IMR-90 (cell line): Measurements from ENCODE around the gene ZBTB32. TPM values are rescaled to one million over a fixed set of nuclear protein-coding genes. Genes with fewer than 3 reads are reported as not detected.
A peak's percentile ranks its signal among the peaks of the same experiment; 100 is the strongest.

Experiments used
- ATAC-seq: fragments of 200-7000 bp; cut with Tn5 transposase; 2 replicates; pipeline ENCODE4 v1.9.1; 2020; ENCODE audit warnings: low read depth, mild to moderate bottlenecking, moderate library complexity
- BruUV-seq: library from RNA; stranded (reverse); fragments of 400-500 nt; replicated peaks from 2 replicates; lab custom pipeline; 2021; lab: Mats Ljungman, UMichigan
- CTCF ChIA-PET: fragments of 300-600 bp; formaldehyde crosslinking; extraction: SDS; loops from one replicate; lab custom pipeline; 2021; ENCODE audit warnings: antibody characterized with exemption; lab: Yijun Ruan, JAX
- POLR2A ChIA-PET: fragments of 300-600 bp; sonication (Branson Sonifier 250); formaldehyde crosslinking; loops from one replicate; lab custom pipeline; 2022; ENCODE audit warnings: antibody characterized with exemption; ENCODE audit not compliant: unreplicated experiment; lab: Charles Lee
- DNase-seq: peaks from one replicate; pipeline ENCODE4 v3.0.0; 2013
- H2AFZ ChIP-seq: replicated peaks from 2 replicates; pipeline ENCODE3; 2013; ENCODE audit warnings: low read length, mild to moderate bottlenecking; ENCODE audit not compliant: poor library complexity
- H2AK5ac ChIP-seq: 2 replicates; pipeline ENCODE4 v1.6.1; 2013; ENCODE audit warnings: low read depth, low read length, inconsistent platforms
- H2AK9ac ChIP-seq: replicated peaks from 2 replicates; pipeline ENCODE3; 2013; ENCODE audit warnings: mild to moderate bottlenecking, low read depth, low read length, moderate library complexity; ENCODE audit not compliant: poor library complexity
- H2BK120ac ChIP-seq: 2 replicates; pipeline ENCODE4 v1.6.1; 2013; ENCODE audit warnings: low read depth, low read length, inconsistent platforms
- H2BK15ac ChIP-seq: 3 replicates; pipeline ENCODE4 v1.6.1; 2013; ENCODE audit warnings: low read depth, low read length, inconsistent platforms
- H2BK20ac ChIP-seq: 2 replicates; pipeline ENCODE4 v1.6.1; 2013; ENCODE audit warnings: low read depth, mild to moderate bottlenecking, inconsistent platforms, low read length, moderate library complexity
- H2BK5ac ChIP-seq: 2 replicates; pipeline ENCODE4 v1.6.1; 2013; ENCODE audit warnings: mild to moderate bottlenecking, low read depth, low read length, inconsistent platforms; ENCODE audit not compliant: poor library complexity, severe bottlenecking
- H3K14ac ChIP-seq: replicated peaks from 2 replicates; pipeline ENCODE4 v1.6.1; 2013; ENCODE audit warnings: low read depth, low read length, inconsistent platforms
- H3K18ac ChIP-seq: 2 replicates; pipeline ENCODE4 v1.6.1; 2013; ENCODE audit warnings: low read depth, low read length, control low read depth
- H3K23ac ChIP-seq: 2 replicates; pipeline ENCODE4 v1.6.1; 2013; ENCODE audit warnings: low read depth, low read length, inconsistent platforms
- H3K27ac ChIP-seq: 2 replicates; pipeline ENCODE4 v1.5.1; 2013; ENCODE audit warnings: mild to moderate bottlenecking, control low read depth, low read length; ENCODE audit not compliant: insufficient read depth
- H3K27me3 ChIP-seq: 2 replicates; pipeline ENCODE4 v1.6.1; 2013; ENCODE audit warnings: low read length; ENCODE audit not compliant: control insufficient read depth, insufficient read depth
- H3K36me3 ChIP-seq: 2 replicates; pipeline ENCODE4 v1.6.1; 2013; ENCODE audit warnings: low read length, mixed read lengths; ENCODE audit not compliant: control insufficient read depth, insufficient read depth
- H3K4ac ChIP-seq: 2 replicates; pipeline ENCODE4 v1.6.1; 2013; ENCODE audit warnings: low read depth, low read length, inconsistent platforms
- H3K4me1 ChIP-seq: 2 replicates; pipeline ENCODE4 v1.6.1; 2013; ENCODE audit warnings: low read length, mixed read lengths; ENCODE audit not compliant: control insufficient read depth, insufficient read depth
- H3K4me2 ChIP-seq: 2 replicates; pipeline ENCODE4 v1.6.1; 2013; ENCODE audit warnings: low read depth, mild to moderate bottlenecking, control low read depth, low read length, moderate library complexity
- H3K4me3 ChIP-seq: 2 replicates; pipeline ENCODE4 v1.5.1; 2013; ENCODE audit warnings: low read depth, mild to moderate bottlenecking, control low read depth, low read length, moderate library complexity; ENCODE audit not compliant: insufficient read depth
- H3K56ac ChIP-seq: 2 replicates; pipeline ENCODE4 v1.6.1; 2013; ENCODE audit warnings: low read length, inconsistent platforms; ENCODE audit not compliant: insufficient read depth; ENCODE audit errors: extremely low read depth
- H3K79me1 ChIP-seq, 2 experiments: 2 replicates each; pipeline ENCODE4 v1.6.1; 2013; ENCODE audit warnings: low read length in 2 of 2, inconsistent platforms in 1 of 2, low read depth in 1 of 2
- H3K9ac ChIP-seq: 2 replicates; pipeline ENCODE4 v1.6.1; 2013; ENCODE audit warnings: low read depth, low read length, control low read depth
- H3K9me1 ChIP-seq: 2 replicates; pipeline ENCODE4 v1.6.1; 2013; ENCODE audit warnings: low read length, inconsistent platforms; ENCODE audit not compliant: insufficient read depth
- H3K9me3 ChIP-seq: 2 replicates; pipeline ENCODE4 v1.6.1; 2013; ENCODE audit warnings: low read length; ENCODE audit not compliant: control insufficient read depth, insufficient read depth
- H4K20me1 ChIP-seq: 2 replicates; pipeline ENCODE4 v1.6.1; 2013; ENCODE audit warnings: low read length, inconsistent platforms; ENCODE audit not compliant: insufficient read depth
- H4K5ac ChIP-seq: 2 replicates; pipeline ENCODE4 v1.6.1; 2013; ENCODE audit warnings: mild to moderate bottlenecking, low read depth, low read length, control low read depth
- H4K8ac ChIP-seq, 2 experiments: 2 replicates each; pipeline ENCODE4 v1.6.1; 2013; ENCODE audit warnings: low read depth in 2 of 2, low read length in 2 of 2, control low read depth in 1 of 2, inconsistent platforms in 1 of 2
- H4K91ac ChIP-seq: 2 replicates; pipeline ENCODE4 v1.6.1; 2013; ENCODE audit warnings: low read depth, low read length, inconsistent platforms; ENCODE audit not compliant: insufficient read depth
- BHLHE40 ChIP-seq: fragments of 150-350 bp; IDR thresholded peaks from 2 replicates; pipeline ENCODE4 v1.6.1; 2016; ENCODE audit warnings: mild to moderate bottlenecking, low read depth, low read length
- CEBPB ChIP-seq: IDR thresholded peaks from 2 replicates; pipeline ENCODE4 v1.6.1; 2012; ENCODE audit warnings: low read depth, low read length, improper control_type of control experiment
- CHD1 ChIP-seq: IDR thresholded peaks from 2 replicates; pipeline ENCODE4 v1.6.1; 2012; ENCODE audit warnings: low read depth, low read length, improper control_type of control experiment
- FOS ChIP-seq: fragments of 150-350 bp; IDR thresholded peaks from 2 replicates; pipeline ENCODE4 v1.6.1; 2016; ENCODE audit warnings: low read depth, low read length
- MAFK ChIP-seq: IDR thresholded peaks from 2 replicates; pipeline ENCODE4 v1.6.1; 2012; ENCODE audit warnings: low read depth, low read length, improper control_type of control experiment
- MAZ ChIP-seq: IDR thresholded peaks from 2 replicates; pipeline ENCODE4 v1.6.1; 2012; ENCODE audit warnings: low read depth, mild to moderate bottlenecking, low read length, improper control_type of control experiment, moderate library complexity, borderline replicate concordance
- MXI1 ChIP-seq: IDR thresholded peaks from 2 replicates; pipeline ENCODE4 v1.6.1; 2012; ENCODE audit warnings: low read depth, mild to moderate bottlenecking, low read length, moderate library complexity, borderline replicate concordance
- NFE2L2 ChIP-seq: fragments of 150-350 bp; IDR thresholded peaks from 2 replicates; pipeline ENCODE4 v1.6.1; 2016; ENCODE audit warnings: low read depth, mild to moderate bottlenecking, low read length
- POLR2A ChIP-seq: IDR thresholded peaks from 2 replicates; pipeline ENCODE4 v1.6.1; 2012; ENCODE audit warnings: mild to moderate bottlenecking, low read depth, low read length
- RAD21 ChIP-seq: IDR thresholded peaks from 2 replicates; pipeline ENCODE4 v1.6.1; 2012; ENCODE audit warnings: low read length, improper control_type of control experiment
- RCOR1 ChIP-seq: IDR thresholded peaks from 2 replicates; pipeline ENCODE4 v1.6.1; 2012; ENCODE audit warnings: mild to moderate bottlenecking, low read length, improper control_type of control experiment; ENCODE audit not compliant: insufficient replicate concordance
- RFX5 ChIP-seq: IDR thresholded peaks from 2 replicates; pipeline ENCODE4 v1.8.0; 2012; ENCODE audit warnings: low read depth, mild to moderate bottlenecking, low read length, moderate library complexity
- SMC3 ChIP-seq: fragments of 150-350 bp; IDR thresholded peaks from 2 replicates; pipeline ENCODE4 v1.6.1; 2016; ENCODE audit warnings: low read depth, mild to moderate bottlenecking, antibody characterized with exemption, low read length, moderate library complexity
- WGBS, 2 experiments: methylation state at CpG; one replicate each; pipeline versions ENCODE4 v1.1.5 to v1.1.7; 2013; ENCODE audit warnings: missing lambda C conversion rate in 2 of 2; ENCODE audit not compliant: insufficient read length in 1 of 2; ENCODE audit errors: extremely low coverage in 2 of 2; 5-methylcytosine and 5-hydroxymethylcytosine counted together
- dilution Hi-C: fragments of 300-500 bp; cut with HindIII; formaldehyde crosslinking; loops from one replicate; pipeline ENCODE4 v1.14.3; 2018; ENCODE audit warnings: low sequenced_read_pairs; ENCODE audit not compliant: unreplicated experiment
- in situ Hi-C: fragments of 300-500 bp; cut with MboI; formaldehyde crosslinking; loops from 3 replicates; pipeline ENCODE4 v1.14.3; 2019; ENCODE audit warnings: low sequenced_read_pairs, inconsistent platforms, mixed read lengths
- intact Hi-C: fragments of 100-400 bp; cut with micrococcal nuclease; formaldehyde crosslinking; loops from 2 replicates; pipeline ENCODE4 v1.10.0; 2022
- polyA plus RNA-seq, 3 experiments: library from polyadenylated mRNA; depleted of rRNA; stranded (reverse); fragments of >200 nt; gene quantifications; 2 replicates each; pipeline ENCODE4 v1.2.3, GENCODE V29; 2012; ENCODE audit warnings: low replicate concordance in 1 of 3
- total RNA-seq: library from RNA; depleted of rRNA; stranded (reverse); fragments of >200 nt; gene quantifications from 2 replicates; pipeline ENCODE4 v1.2.3, GENCODE V29; 2012
- TF ChIP-seq, protein P1 (sequence below): fragments of 150-350 bp; IDR thresholded peaks from 2 replicates; pipeline ENCODE4 v1.6.1; 2017; ENCODE audit warnings: mild to moderate bottlenecking, antibody characterized with exemption, low read length, low read depth
- TF ChIP-seq, protein P2 (sequence below): conservative IDR thresholded peaks from 2 replicates; pipeline ENCODE4 v1.5.1; 2012; ENCODE audit warnings: mild to moderate bottlenecking, low read depth, low read length, improper control_type of control experiment

ZBTB32 gene
- total and polyA plus RNA-seq, 2 of the 4 experiments (the other 2 are of a cell fraction) = not detected

DNA sequence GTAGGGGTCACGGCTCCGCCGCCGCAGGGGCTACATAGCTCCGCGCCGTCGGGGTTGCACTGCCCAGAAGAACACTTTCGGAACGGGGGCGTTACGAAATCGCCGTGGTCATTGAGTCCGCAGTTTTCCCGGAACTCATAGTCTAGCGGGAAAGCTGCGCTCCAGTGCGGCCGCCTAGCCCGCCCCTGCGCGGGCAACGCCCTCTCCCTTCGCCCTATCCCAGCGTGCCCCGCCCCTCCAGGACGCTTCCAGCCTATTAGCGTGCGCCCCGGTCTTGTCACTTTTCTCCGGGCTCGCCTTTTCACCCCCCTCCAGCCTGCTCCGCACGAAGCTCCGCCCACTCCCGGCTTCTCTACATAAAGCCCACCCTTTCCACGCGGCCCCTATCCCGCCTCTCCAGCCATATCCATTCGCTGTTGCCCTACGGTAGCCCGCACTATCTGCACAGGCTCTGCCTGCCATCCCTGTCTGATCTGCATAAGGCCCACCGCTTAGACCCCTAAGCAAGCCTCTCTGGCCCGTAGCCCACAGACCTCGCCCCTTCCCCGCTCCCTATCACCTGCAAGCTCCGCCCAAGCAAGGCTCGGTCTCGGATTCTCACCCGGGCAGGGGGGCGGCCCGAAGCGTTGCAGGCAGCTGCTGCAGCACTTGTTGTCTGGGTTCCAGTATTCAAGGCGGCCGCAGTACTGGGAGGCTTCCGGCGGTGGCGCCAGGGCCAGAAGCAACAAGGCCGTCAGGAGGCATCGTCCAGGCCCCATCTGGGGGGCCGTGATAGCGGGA is 36.3 kb downstream of the ZBTB32 start:
- Histone ChIP-seq H4K5ac (no peak overlapping the region), H3K56ac (no peak overlapping the region), H3K18ac (no peak overlapping the region), H4K91ac (no peak overlapping the region; the same call in 1 of the 2 replicates), H3K36me3 (peaks cover 28% of the 10 kb centered on the region), H2BK15ac (no peak overlapping the region), H2BK5ac (peak overlapping the region; percentile 45), H3K4me1 (0 out of 2 replicates have a peak, but pooled peaks cover 3% of the 10 kb centered on the region), H3K4ac (peak overlapping the region; percentile 23), H3K9me1 (peaks cover 5% of the 10 kb centered on the region; the same call in 1 of the 2 replicates), H3K4me3 (peak overlapping the region; percentile 61), H3K27ac (peak overlapping the region; percentile 66), H4K20me1 (no peaks in the 10 kb centered on the region; the same call in 1 of the 2 replicates), H3K14ac (peak overlapping the region; percentile 39; the same call in 1 of the 2 replicates), H3K27me3 (no peaks in the 10 kb centered on the region), H2AFZ (peak overlapping the region; percentile 93), H3K4me2 (peak overlapping the region; percentile 98), H2AK9ac (peak overlapping the region; percentile 63), H3K23ac (no peak overlapping the region), H2AK5ac (no peak overlapping the region), H2BK120ac (no peak overlapping the region), H2BK20ac (no peak overlapping the region), H3K79me1 (peaks cover 0 to 12% of the 10 kb centered on the region in 2 experiments; a peak in 2 of 4 replicates), H3K9me3 (no peaks in the 10 kb centered on the region), H3K9ac (peak overlapping the region; percentile 67), H4K8ac (peak overlapping the region; percentile 72 to 86; a peak in 2 of 4 replicates)
- POLR2A ChIA-PET = interaction anchor here (0.9 kb wide), 1 partner anchor 17 kb away, joined by 3 read pairs; no protein-coding TSS in a partner anchor
- in situ Hi-C loops (no loop called here), intact Hi-C loops (no loop called here), dilution Hi-C loops (no loop called here)
- DNase-seq (peak; percentile 93), ATAC-seq (peak; percentile 85)
- BruUV-seq = no TSS peak
- WGBS, 2 experiments = 1% methylated on average over 20 of the region's 63 CpGs; no CpG with 5 or more reads in 1 of the 2 experiments
- CTCF ChIA-PET = interaction anchor here (1.2 kb wide), 1 partner anchor 10 kb away, joined by 5 read pairs; no protein-coding TSS in a partner anchor
- TF ChIP-seq, protein P1, sequence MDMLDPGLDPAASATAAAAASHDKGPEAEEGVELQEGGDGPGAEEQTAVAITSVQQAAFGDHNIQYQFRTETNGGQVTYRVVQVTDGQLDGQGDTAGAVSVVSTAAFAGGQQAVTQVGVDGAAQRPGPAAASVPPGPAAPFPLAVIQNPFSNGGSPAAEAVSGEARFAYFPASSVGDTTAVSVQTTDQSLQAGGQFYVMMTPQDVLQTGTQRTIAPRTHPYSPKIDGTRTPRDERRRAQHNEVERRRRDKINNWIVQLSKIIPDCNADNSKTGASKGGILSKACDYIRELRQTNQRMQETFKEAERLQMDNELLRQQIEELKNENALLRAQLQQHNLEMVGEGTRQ = no peak
- no peak for TF ChIP-seq NFE2L2
- no peak for TF ChIP-seq RFX5
- TF ChIP-seq SMC3 = no peak
- peak; percentile 91 for TF ChIP-seq CEBPB
- TF ChIP-seq, protein P2, sequence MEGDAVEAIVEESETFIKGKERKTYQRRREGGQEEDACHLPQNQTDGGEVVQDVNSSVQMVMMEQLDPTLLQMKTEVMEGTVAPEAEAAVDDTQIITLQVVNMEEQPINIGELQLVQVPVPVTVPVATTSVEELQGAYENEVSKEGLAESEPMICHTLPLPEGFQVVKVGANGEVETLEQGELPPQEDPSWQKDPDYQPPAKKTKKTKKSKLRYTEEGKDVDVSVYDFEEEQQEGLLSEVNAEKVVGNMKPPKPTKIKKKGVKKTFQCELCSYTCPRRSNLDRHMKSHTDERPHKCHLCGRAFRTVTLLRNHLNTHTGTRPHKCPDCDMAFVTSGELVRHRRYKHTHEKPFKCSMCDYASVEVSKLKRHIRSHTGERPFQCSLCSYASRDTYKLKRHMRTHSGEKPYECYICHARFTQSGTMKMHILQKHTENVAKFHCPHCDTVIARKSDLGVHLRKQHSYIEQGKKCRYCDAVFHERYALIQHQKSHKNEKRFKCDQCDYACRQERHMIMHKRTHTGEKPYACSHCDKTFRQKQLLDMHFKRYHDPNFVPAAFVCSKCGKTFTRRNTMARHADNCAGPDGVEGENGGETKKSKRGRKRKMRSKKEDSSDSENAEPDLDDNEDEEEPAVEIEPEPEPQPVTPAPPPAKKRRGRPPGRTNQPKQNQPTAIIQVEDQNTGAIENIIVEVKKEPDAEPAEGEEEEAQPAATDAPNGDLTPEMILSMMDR = 0 out of 2 replicates have a peak, but pooled peaks have one; percentile 24
- TF ChIP-seq CHD1 = no peak
- 0 out of 2 replicates have a peak, but pooled peaks have one; percentile 2 for TF ChIP-seq RAD21
- TF ChIP-seq MXI1 = peak; percentile 82
- no peak for TF ChIP-seq POLR2A
- TF ChIP-seq RCOR1 = peak; percentile 16
- no peak for TF ChIP-seq MAFK
- TF ChIP-seq FOS = no peak
- no peak for TF ChIP-seq BHLHE40
- peak; percentile 73; the same call in 1 of the 2 replicates for TF ChIP-seq MAZ
